Colonic mucosa (tissue), 4 donors: ENCODE measurements around the gene SEMA6A. TPM values are rescaled to one million over a fixed set of nuclear protein-coding genes. Genes with fewer than 3 reads are reported as not detected.

Source experiments
- DNase-seq: peaks from one replicate; pipeline ENCODE4 v3.0.0-alpha.2; 2020
- H3K27ac ChIP-seq: fragments of 200-600 bp; one replicate; pipeline ENCODE4 v1.8.0; 2021
- H3K27me3 ChIP-seq: fragments of 200-600 bp; one replicate; pipeline ENCODE4 v1.8.0; 2021
- H3K36me3 ChIP-seq: fragments of 200-600 bp; one replicate; pipeline ENCODE4 v1.8.0; 2021
- H3K4me1 ChIP-seq: fragments of 200-600 bp; one replicate; pipeline ENCODE4 v1.8.0; 2021; ENCODE audit warnings: mild to moderate bottlenecking
- H3K4me3 ChIP-seq: fragments of 200-600 bp; one replicate; pipeline ENCODE4 v1.8.0; 2021
- H3K9ac ChIP-seq, 2 donors: one replicate each; pipeline ENCODE4 v1.7.0; 2013; ENCODE audit warnings: control low read depth in 2 of 2, low read depth in 2 of 2, low read length in 2 of 2
- H3K9me3 ChIP-seq: fragments of 200-600 bp; one replicate; pipeline ENCODE4 v1.8.0; 2021
- intact Hi-C: fragments of 100-400 bp; cut with DNase I; formaldehyde crosslinking; loops from one replicate; pipeline ENCODE4 v1.14.1; 2022
- total RNA-seq, 2 donors: library from RNA; stranded (reverse); fragmentation: NEBNext Ultra II Directional in 1 of 2; extraction: Animal tissue kit (Norgen Biotek cat#: 25700) in 1 of 2; gene quantifications; one replicate each; pipeline ENCODE4 v1.2.1, GENCODE V29; 2021
- TF ChIP-seq, protein P1 (sequence below): fragments of 200-600 bp; IDR thresholded peaks from one replicate; pipeline ENCODE4 v1.8.0; 2022; ENCODE audit warnings: antibody characterized with exemption, mild to moderate bottlenecking
- donor health status: healthy.
- donor health status: DM: no; HTN: no; CAD: no.
- donor health status: DM: no; HTN: no; CAD: no.

Gene SEMA6A
- total RNA-seq, 2 donors from 2014 or later = 66.7 to 89.9 TPM

DNA sequence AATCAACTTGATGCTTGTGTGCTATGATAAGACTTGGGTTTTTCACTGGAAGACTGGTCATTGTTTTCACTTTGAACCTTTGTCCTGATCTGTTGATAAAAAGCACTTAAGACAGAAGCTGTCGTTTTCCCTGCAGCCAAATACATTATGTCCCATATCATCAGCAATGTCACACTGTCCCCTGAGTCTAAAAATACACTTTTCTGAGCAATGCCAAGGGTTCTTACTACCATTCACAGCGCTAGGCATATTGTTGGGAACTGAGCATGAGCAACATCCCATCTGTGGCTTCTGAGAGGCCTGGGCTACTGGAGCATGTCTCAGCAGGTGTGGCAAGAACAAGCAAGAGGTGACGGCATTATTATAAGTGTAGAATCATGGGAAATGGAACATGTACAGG lies 81.8 kb downstream of the SEMA6A start:
- intact Hi-C loops = no loop called here
- no peak for DNase-seq
- Histone ChIP-seq H3K4me1 (no peaks in the 10 kb centered on the region), H3K9ac (no peak overlapping the region), H3K27ac (no peak overlapping the region), H3K9me3 (no peaks in the 10 kb centered on the region), H3K27me3 (no peaks in the 10 kb centered on the region), H3K4me3 (no peak overlapping the region), H3K36me3 (no peaks in the 10 kb centered on the region)
- TF ChIP-seq, protein P1, sequence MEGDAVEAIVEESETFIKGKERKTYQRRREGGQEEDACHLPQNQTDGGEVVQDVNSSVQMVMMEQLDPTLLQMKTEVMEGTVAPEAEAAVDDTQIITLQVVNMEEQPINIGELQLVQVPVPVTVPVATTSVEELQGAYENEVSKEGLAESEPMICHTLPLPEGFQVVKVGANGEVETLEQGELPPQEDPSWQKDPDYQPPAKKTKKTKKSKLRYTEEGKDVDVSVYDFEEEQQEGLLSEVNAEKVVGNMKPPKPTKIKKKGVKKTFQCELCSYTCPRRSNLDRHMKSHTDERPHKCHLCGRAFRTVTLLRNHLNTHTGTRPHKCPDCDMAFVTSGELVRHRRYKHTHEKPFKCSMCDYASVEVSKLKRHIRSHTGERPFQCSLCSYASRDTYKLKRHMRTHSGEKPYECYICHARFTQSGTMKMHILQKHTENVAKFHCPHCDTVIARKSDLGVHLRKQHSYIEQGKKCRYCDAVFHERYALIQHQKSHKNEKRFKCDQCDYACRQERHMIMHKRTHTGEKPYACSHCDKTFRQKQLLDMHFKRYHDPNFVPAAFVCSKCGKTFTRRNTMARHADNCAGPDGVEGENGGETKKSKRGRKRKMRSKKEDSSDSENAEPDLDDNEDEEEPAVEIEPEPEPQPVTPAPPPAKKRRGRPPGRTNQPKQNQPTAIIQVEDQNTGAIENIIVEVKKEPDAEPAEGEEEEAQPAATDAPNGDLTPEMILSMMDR = no peak

DNA sequence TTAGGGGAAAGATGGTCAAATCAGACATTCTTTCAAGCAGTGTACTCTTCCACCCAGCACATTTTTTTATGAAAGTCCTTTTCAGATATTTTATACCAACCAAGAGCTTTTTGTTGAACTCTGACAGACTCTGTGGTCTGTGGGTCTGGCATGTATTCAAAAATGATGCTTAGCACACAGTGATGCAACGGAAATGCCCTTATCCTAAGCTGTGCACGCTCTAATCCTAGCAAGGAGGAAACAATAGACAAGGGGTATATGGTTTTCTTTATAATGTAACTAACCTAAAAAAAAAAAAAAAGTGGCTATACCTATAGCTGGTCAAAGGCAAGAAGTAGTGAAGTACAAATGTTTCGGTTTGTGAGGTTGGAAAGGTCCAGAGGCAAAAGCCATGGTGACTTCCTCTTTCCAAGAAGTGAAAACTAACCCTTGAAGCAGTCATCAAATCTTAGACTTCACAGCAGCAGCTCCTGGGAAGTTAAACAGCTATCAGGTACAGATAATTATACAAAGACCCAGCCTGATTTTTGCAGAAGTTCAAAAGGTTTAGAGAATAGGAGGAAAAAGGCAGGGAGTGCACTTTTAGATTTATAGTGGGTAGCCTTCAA lies 82.5 kb downstream of the SEMA6A start:
- TF ChIP-seq, protein P1 = no peak
- Histone ChIP-seq H3K4me1 (no peaks in the 10 kb centered on the region), H3K4me3 (no peak overlapping the region), H3K9me3 (no peaks in the 10 kb centered on the region), H3K27me3 (no peaks in the 10 kb centered on the region), H3K27ac (no peak overlapping the region), H3K36me3 (no peaks in the 10 kb centered on the region), H3K9ac (no peak overlapping the region)
- intact Hi-C loops = no loop called here
- no peak for DNase-seq

DNA sequence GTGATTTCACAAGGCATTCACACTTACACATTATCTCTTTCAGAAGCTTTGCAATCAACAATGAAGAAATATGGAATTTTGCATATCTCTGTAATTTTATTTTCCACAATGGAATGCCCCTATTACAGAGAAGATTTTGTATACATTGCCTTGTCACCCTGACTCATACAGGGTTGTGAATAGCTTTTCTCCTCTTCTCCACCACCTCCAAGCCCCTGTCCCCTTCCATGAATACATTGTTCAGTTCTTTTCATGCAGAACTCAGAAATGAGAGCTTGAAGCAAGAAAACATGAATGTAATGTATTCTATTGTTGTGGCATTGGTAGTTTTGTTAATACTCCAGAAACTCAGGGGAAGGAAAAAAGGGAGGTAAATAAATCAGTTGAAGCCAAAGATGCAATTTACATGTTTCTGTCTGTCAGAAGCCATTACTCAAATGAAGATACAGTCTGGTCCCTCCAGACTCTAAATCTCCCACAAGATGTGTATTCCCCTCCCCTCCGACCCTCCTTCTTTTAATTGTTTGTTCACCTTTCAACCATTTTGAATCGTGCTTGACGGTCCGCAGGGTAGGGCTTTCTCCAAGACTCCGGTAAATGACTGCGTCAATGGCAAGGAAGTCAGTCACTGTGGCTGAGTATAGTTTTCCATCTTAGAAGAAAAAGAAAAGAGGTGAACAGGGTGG lies 86.1 kb downstream of the SEMA6A start:
- intact Hi-C loops = loop anchor here (10.0 kb wide), 1 partner anchor 76 kb away; no protein-coding TSS in a partner anchor
- no peaks in the 10 kb centered on the region for H3K4me1 ChIP-seq

DNA sequence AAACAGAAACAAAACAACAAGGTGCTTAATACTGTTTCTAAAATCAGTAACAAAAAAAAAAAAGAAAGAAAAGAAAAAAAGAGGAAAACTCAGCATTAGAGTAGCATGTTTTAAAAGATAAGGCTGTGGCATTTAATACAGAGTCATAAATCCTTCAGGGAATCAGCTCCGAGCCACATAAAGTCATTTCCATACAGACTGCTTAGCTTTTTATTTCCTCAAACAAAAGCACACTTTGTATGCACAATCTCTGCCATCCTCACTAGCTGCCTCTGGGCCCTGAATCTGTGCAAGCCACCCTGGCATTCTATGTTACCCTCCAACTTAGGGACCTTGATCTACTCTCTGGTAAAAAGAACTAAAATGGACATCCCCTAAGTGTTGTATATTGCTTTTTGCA lies 87.6 kb downstream of the SEMA6A start:
- intact Hi-C loops = loop anchor here (10.0 kb wide), 1 partner anchor 78 kb away; no protein-coding TSS in a partner anchor
- H3K36me3 ChIP-seq = no peaks in the 10 kb centered on the region
- no peak overlapping the region for H3K9ac ChIP-seq
- H3K4me3 ChIP-seq = no peak overlapping the region
- TF ChIP-seq, protein P1 = no peak
- H3K9me3 ChIP-seq = no peaks in the 10 kb centered on the region
- H3K27ac ChIP-seq = no peak overlapping the region
- no peaks in the 10 kb centered on the region for H3K27me3 ChIP-seq
- no peak for DNase-seq
- H3K4me1 ChIP-seq = no peaks in the 10 kb centered on the region

More for the DNA sequence above, 86.1 kb downstream of the SEMA6A start:
- Histone ChIP-seq H3K27me3 (no peaks in the 10 kb centered on the region), H3K9me3 (no peaks in the 10 kb centered on the region), H3K27ac (no peak overlapping the region), H3K4me3 (no peak overlapping the region), H3K36me3 (no peaks in the 10 kb centered on the region), H3K9ac (no peak overlapping the region)
- TF ChIP-seq, protein P1 = no peak
- DNase-seq = no peak

DNA sequence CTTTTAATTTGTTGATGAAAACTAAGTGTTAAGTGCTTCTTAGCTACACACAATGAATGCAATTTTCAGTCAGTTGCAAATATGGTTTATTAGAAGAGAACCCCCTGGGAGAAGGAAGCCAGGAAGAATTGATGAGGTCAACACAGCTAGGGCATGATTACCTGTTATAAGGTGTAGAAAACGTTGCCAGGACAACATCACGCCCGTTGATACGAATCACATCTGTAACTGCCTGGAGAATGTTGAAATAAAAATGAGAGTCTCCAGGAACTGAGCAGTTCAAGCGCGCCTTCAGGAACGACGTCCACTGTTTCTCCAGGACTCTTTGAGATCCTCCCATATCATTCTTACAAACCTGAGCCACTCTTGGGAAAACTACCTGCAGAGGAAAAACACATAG lies 88.0 kb downstream of the SEMA6A start:
- no peaks in the 10 kb centered on the region for H3K4me1 ChIP-seq
- H3K9ac ChIP-seq = no peak overlapping the region
- H3K27me3 ChIP-seq = no peaks in the 10 kb centered on the region
- H3K4me3 ChIP-seq = no peak overlapping the region
- intact Hi-C loops = loop anchor here (10.0 kb wide), 1 partner anchor 78 kb away; no protein-coding TSS in a partner anchor
- TF ChIP-seq, protein P1 = no peak
- no peak overlapping the region for H3K27ac ChIP-seq
- no peaks in the 10 kb centered on the region for H3K36me3 ChIP-seq
- DNase-seq = no peak
- no peaks in the 10 kb centered on the region for H3K9me3 ChIP-seq
